ENCODE data around the gene UBE3D.
"Not testable (repeated sequence)": the region's sequence is repeated elsewhere in the genome, so short reads cannot be mapped to it uniquely, and the experiment has no call there.

UBE3D gene

GRCh38 chr6:82951389-82951788 lies 114.3 kb downstream of the UBE3D start:
- no peak overlapping the region for H3K27ac ChIP-seq
- no peak for TF ChIP-seq CTCF (conservative IDR thresholded peaks at IDR 0.05)
- TF ChIP-seq ZFX (IDR thresholded peaks at IDR 0.05) = no peak

GRCh38 chr6:82930915-82931314 lies 134.7 kb downstream of the UBE3D start:
- not testable (repeated sequence) for H3K27ac ChIP-seq

GRCh38 chr6:82924799-82925535 lies 140.7 kb downstream of the UBE3D start:
- TF ChIP-seq ZFX (IDR thresholded peaks at IDR 0.05) = no peak
- no peak for TF ChIP-seq CTCF (conservative IDR thresholded peaks at IDR 0.05)
- no peak overlapping the region for H3K27ac ChIP-seq

- H3K27ac ChIP-seq = no peak overlapping the region
- TF ChIP-seq CTCF (conservative IDR thresholded peaks at IDR 0.05) (no peak), ZFX (IDR thresholded peaks at IDR 0.05) (no peak)
Observed at GRCh38 chr6:82921258-82921657, 144.4 kb downstream of the UBE3D start.

GRCh38 chr6:82917346-82918064 lies 148.1 kb downstream of the UBE3D start:
- TF ChIP-seq CTCF (conservative IDR thresholded peaks at IDR 0.05) (no peak), ZFX (IDR thresholded peaks at IDR 0.05) (no peak)
- H3K27ac ChIP-seq = no peak overlapping the region

GRCh38 chr6:82915666-82916065 lies 150.0 kb downstream of the UBE3D start:
- TF ChIP-seq CTCF (conservative IDR thresholded peaks at IDR 0.05) (no peak), ZFX (IDR thresholded peaks at IDR 0.05) (no peak)
- H3K27ac ChIP-seq = no peak overlapping the region

- H3K27ac ChIP-seq = no peak overlapping the region
- TF ChIP-seq ZFX (IDR thresholded peaks at IDR 0.05) (no peak), CTCF (conservative IDR thresholded peaks at IDR 0.05) (no peak)
Observed at GRCh38 chr6:82914511-82914910, 151.1 kb downstream of the UBE3D start.
